22Rv1 (cell line): ENCODE results near the gene FRMD4B.

Source experiments
- H3K27ac ChIP-seq: fragments of 450-650 bp; 2 replicates; pipeline ENCODE4 v1.5.1; 2017
- ZFX ChIP-seq: fragments of 450-650 bp; IDR thresholded peaks from 2 replicates; pipeline ENCODE4 v1.6.1; 2017; ENCODE audit warnings: antibody characterized with exemption, borderline replicate concordance
- TF ChIP-seq, protein P1 (sequence below): fragments of 450-650 bp; IDR thresholded peaks from 2 replicates; pipeline ENCODE4 v1.5.1; 2017; ENCODE audit warnings: mild to moderate bottlenecking

Gene FRMD4B

DNA sequence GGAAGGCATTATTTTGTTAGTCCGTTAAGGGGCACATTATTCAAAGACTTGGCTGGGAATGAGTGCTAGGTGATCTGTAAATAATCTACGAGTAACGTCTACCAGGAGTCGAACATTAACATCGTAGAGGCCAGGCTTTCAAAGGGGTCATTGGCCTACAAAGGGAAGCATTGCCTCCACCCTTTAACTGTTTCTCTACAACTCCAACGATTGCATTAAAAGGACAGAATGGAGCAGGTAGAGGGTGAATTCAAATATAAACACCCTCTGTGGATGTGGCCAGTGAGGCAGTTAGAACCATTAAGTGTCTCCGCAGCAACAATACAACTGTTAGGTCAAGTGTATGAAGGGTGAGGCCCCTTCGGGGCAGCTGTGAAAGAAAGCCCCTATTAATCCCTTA, 137.5 kb downstream of the FRMD4B start:
- no peak overlapping the region for H3K27ac ChIP-seq
- TF ChIP-seq ZFX, result no peak
- TF ChIP-seq, protein P1, sequence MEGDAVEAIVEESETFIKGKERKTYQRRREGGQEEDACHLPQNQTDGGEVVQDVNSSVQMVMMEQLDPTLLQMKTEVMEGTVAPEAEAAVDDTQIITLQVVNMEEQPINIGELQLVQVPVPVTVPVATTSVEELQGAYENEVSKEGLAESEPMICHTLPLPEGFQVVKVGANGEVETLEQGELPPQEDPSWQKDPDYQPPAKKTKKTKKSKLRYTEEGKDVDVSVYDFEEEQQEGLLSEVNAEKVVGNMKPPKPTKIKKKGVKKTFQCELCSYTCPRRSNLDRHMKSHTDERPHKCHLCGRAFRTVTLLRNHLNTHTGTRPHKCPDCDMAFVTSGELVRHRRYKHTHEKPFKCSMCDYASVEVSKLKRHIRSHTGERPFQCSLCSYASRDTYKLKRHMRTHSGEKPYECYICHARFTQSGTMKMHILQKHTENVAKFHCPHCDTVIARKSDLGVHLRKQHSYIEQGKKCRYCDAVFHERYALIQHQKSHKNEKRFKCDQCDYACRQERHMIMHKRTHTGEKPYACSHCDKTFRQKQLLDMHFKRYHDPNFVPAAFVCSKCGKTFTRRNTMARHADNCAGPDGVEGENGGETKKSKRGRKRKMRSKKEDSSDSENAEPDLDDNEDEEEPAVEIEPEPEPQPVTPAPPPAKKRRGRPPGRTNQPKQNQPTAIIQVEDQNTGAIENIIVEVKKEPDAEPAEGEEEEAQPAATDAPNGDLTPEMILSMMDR, result no peak

DNA sequence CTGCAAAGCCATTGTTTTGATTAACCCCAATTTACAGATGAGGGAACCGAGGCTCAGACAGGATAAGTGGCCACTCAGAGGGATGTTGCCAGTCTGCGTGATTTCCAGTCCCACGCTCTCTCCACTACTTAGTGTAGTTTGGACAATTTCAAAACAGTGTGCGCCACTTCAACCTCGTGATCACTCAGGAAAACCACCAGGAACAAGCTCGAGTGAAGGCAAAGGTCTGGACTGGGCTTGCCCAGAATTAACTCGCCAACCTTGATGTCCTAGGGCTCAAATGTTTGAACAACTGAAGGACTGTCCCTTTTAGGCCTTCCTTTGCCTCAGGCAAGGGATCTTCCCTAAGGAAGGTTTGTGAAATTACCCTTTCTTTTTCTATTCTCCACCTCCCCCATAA, 139.3 kb downstream of the FRMD4B start:
- no peak overlapping the region for H3K27ac ChIP-seq
- TF ChIP-seq ZFX, result no peak
- TF ChIP-seq, protein P1, result no peak

DNA sequence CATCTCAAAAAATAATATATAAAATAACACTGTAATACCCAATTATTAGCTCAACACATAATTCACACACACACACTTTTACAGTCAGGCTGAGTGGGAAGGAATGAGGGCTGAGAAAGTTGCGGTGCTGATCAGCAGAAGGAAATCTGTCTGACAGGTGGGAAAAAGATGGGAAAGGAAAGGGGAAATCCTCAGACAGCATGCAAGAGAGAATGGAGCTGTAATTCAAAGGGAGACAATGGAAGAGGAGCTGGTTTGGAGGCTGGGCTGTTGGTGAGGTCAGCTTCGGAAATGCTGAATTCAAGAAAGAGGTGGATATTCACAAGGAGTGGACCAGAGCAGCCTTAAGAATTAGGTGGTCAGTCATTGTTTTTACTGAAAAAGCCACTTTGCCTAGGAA, 141.8 kb downstream of the FRMD4B start:
- TF ChIP-seq, protein P1, result no peak
- no peak for TF ChIP-seq ZFX
- no peak overlapping the region for H3K27ac ChIP-seq

DNA sequence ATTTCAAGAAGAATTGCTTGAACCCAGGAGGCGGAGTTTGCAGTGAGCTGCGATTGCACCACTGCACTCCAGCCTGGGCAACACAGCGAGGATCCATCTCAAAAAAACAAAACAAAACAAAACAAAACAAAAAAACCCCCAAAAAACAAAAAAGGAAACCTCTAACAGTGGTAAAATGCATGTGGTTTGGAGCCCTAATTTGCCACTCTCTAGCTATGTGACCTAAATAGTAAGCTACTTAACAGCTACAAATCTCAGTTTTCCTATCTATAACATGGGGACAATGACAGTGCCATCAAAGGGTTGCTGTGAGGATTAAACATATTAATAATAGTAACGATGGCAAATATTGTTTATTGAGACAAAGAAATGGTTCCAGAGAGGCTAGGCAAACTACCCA, 144.1 kb downstream of the FRMD4B start:
- no peak overlapping the region for H3K27ac ChIP-seq
- no peak for TF ChIP-seq ZFX
- TF ChIP-seq, protein P1, result no peak

DNA sequence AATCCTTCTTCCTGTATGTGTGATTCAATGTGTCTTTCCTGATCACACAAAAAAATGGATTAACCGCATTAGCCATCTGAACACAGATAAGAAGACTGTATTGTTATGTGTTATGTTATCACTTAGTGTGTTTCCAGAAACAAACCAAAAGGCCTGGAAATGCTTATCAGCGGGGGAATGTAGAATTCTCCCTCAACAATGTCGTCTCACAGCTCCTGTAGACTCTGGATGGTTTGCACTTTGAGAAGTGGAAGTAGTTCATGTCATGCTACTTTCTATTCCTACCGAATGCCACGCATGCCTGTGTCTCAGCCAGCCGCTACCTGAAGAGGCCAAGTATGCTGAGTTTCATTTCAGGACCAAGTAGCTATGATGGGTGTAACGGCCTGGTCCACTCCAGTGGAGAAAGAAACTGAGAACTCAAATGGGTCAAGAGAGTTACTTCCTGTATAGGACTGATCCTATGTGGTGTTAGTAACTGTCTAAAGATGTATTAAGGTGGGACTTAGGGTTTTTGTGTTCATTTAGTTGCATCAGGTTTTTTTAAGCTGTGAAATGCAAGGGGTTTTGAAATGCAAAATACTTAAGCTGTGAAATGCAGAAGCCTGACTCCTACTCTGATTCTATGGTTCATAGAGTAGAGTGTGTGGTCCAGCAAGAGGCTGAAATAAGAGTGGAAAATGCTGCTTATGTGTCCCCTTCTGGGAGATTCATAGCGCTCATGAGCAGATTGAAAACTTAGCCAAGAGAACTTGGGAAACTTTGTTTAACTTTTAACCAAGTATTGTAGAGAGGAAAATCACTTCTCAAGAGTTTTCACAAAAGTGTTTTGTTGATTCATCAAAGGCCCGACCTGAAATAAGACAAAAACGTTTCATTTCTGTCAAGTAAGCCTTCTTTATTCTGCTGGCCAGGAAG, 145.0 kb downstream of the FRMD4B start:
- TF ChIP-seq, protein P1, result no peak
- TF ChIP-seq ZFX, result no peak
- H3K27ac ChIP-seq, result no peak overlapping the region

DNA sequence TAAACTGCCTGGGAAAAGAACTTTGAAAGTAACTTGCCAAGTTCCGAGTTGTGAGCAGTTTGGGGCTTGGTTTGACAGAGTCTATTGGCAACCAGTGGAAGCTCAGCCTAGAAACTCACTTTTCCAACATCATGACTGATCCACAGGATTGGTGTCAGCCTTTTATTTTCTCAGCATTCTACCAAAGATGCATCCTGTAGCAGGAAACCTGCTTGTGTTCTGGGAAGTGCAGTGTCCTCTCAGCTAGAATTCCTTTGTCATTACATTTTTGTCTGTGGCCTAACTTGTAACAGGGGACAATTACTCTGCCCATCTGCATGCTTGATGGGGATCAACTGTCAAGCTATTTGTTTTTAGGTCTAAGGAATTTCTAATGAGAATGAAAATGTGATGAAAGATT, 146.8 kb downstream of the FRMD4B start:
- TF ChIP-seq, protein P1, result no peak
- no peak overlapping the region for H3K27ac ChIP-seq
